Stimulated activated CD8-positive, alpha-beta memory T cell treated with anti-CD3 and anti-CD28 coated beads, Interleukin-12 subunit alpha, Interleukin-12 subunit beta, amount 100 ng/mL, for 1 hour (primary cell): ENCODE data around the gene ACVR1.

Experiments used
- DNase-seq: peaks from one replicate; pipeline ENCODE4 v3.0.0-alpha.2; 2020; ENCODE audit warnings: low read depth

ACVR1 gene

GRCh38 chr2:157876066-157876785 lies at the start of gene ACVR1:
Gene ACVR1 (minus strand): TSS chr2:157876330. CDS start chr2:157799493, 76,837 bp downstream.
- DNase-seq, result peak; percentile 56

GRCh38 chr2:157925071-157925470 lies 48.9 kb upstream of the ACVR1 start:
- no peak for DNase-seq

GRCh38 chr2:157923598-157924217 lies 47.6 kb upstream of the ACVR1 start:
- DNase-seq, result no peak

DNA sequence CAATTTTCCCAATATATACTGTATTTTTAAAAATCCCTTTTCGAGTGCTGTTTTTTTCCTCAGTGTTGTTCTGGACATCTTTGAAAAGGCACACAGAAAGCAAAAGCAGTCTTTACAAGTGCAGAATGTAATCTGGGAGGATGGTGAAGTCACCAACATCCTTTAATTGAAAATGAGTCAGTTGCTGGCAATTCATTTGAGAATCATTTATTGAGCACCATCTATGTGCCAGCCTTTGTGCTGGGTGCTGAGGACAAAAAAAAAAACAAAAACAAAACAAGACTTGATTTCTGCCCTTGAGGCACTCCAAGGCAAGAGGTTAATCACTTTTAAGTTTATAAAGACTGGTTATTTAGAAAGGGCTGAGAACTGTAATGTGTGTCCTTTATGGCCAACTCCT lies 46.7 kb upstream of the ACVR1 start:
- no peak for DNase-seq

DNA sequence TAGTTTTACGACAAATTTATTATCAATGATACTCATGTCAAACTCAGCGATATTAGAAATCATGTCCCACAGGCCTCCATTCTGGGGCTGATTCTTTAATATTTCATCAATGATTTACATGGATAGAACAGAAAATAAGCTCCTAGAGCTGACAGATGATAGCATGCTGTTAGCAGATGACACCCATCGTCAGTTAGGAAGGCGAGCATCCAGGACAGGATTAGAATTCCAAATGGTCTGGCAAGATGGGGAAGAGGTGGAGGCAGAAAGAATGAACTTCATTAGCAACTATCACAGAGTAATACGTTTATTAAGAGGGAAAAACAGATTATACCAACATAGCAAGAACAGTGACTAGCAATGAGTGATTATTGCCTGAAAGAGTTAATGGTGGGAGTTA lies 46.2 kb upstream of the ACVR1 start:
- DNase-seq, result no peak

DNA sequence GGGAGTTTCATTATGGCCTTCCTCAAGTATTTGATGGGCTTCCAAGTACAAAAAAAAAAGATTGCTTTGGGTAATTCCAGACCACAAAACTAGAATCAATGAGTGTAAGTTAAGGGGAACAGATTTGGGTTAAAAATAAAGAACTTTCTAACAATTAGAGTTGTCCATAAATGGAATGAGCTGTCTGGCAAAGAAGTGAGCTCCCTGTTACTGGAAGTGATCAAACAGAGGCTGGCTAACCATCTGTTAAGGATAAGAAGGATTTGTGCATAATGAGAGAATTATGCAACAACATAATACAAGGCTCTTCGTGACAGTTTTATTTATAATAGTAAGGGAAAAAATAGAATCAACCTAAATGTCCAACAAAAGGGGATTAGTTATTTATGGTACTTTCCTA lies 44.6 kb upstream of the ACVR1 start:
- DNase-seq, result no peak

- DNase-seq, result no peak
Measured at GRCh38 chr2:157919181-157919580, 43.1 kb upstream of the ACVR1 start.

DNA sequence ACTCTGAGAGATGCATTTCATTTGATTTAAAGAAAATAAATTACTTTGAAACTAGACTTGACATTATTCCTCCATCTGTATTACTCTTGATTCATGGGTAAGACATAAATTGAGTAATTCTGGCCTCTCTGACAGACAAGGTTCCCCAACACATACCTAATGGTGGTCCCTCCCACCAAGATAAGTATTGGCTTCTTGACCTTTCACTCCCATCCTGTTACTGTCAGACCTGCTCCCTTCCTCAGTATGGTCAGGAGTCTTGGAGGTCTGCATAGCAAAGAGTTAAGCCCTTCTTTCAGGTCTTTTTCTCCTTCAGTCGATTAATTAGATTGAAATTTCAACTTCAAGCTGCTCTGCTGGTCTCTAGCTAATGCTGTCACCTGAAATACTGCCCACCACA lies 42.2 kb upstream of the ACVR1 start:
- DNase-seq, result no peak

GRCh38 chr2:157911750-157912149 lies 35.6 kb upstream of the ACVR1 start:
- DNase-seq, result no peak

DNA sequence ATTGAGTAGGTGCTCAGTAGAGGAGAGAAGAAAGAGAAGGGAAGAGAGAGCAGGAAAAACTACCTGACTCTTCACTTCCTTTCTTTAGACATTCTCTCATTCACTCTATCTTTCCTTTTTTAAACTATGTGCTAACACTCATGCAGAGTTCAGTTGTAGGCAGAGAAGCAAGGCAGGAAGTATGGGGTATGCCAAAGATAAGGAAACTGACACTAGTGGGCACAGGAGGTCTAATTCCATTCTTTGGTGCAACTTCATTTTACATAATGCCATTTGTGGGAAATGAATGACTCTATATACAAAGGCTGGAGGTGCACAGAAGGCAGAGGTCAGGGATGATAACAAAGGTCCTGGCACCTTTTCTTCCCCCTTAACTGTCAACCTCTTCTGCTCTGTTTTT lies 35.1 kb upstream of the ACVR1 start:
- DNase-seq, result no peak

GRCh38 chr2:157905092-157905491 lies 29.0 kb upstream of the ACVR1 start:
- no peak for DNase-seq

DNA sequence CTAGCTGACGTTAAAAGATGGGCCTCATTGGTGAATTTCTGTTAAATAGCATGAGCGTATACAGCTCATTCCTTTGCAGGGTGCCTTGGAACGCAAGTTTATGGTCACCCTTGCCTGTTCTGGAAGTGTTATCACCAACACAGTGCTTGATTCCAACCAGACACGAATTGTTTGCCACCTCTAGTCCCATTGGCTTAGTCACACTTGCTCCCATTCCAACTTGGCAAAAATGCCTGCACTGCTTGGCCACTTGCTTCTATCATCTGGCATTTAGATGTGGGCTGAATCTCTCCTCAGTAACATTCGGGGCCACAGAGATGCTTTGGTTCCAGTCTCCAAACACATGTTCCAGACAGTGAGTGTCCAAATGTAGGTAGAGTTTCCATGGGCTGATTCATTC lies 27.5 kb upstream of the ACVR1 start:
- no peak for DNase-seq

GRCh38 chr2:157903151-157903550 lies 27.0 kb upstream of the ACVR1 start:
- no peak for DNase-seq

- no peak for DNase-seq
Measured at GRCh38 chr2:157902692-157903091, 26.6 kb upstream of the ACVR1 start.

- DNase-seq, result no peak
Measured at GRCh38 chr2:157901325-157901724, 25.2 kb upstream of the ACVR1 start.

DNA sequence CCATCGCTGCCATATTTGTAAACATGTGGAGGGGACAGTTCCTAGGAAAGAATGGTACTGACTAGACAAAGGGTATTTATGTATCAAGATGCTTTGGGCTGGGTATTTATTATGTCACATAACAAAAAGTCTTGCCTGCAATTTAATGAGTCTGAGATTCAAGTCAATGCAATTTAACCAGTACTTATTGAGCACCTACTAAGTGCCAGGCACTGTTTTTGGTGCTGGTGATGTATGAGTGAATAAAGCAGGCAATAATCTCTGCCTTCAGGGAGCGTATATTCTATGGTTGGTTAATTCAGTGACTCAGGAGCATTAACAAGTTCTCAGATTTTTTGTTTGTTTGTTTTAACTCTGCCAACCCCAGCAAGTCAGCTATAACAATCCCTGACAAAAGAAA lies 24.6 kb upstream of the ACVR1 start:
- DNase-seq, result no peak

- no peak for DNase-seq
Measured at GRCh38 chr2:157900203-157900602, 24.1 kb upstream of the ACVR1 start.

- DNase-seq, result no peak
Measured at GRCh38 chr2:157899125-157899839, 23.2 kb upstream of the ACVR1 start.

- DNase-seq, result no peak
Measured at GRCh38 chr2:157898591-157898996, 22.5 kb upstream of the ACVR1 start.

GRCh38 chr2:157897106-157897971 lies 21.2 kb upstream of the ACVR1 start:
- no peak for DNase-seq

- DNase-seq, result no peak
Measured at GRCh38 chr2:157895531-157895930, 19.4 kb upstream of the ACVR1 start.

DNA sequence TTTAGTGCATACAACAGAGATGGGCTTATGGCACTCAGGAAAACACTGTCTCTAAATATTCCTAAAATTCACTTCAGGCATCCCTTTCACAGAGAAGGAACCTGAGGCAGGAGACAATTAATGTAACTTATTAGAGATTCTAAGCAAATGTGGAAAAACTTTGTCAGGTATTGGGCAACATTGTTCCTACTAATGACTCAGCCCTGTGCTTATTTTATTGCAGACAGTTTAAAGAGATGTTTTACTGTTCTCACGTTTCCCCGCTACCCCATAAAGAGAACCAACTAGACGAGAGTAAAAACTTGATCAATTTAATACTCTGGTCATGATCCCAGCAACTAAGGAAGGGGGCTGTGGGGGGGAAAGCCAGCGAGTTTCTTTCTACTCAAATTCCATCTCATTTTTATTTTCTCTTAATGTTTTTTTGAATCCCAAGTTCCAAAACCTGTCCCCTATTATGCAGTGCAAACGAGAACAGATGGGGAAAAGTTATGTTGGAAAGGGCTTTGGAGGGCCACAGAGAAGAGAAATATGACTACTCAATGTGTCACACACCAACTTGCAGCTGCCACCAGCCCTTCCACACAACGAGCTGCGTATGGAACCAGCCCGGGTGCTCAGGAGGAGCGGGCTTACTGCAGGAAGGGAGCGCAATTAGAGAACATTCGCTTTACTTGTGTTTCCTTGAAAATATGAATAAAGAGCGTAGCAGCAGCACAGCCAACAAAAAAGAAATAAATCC lies 18.7 kb upstream of the ACVR1 start:
- DNase-seq, result no peak
